BJ (cell line): Measurements from ENCODE around the gene CEP164. TPM values are rescaled to one million over a fixed set of nuclear protein-coding genes. Genes with fewer than 3 reads are reported as not detected.
"Not testable (repeated sequence)": the region's sequence is repeated elsewhere in the genome, so short reads cannot be mapped to it uniquely, and the experiment has no call there.

ENCODE experiments used
- CTCF ChIA-PET: fragments of 350-600 bp; formaldehyde crosslinking; extraction: SDS; loops from one replicate; lab custom pipeline; 2021; ENCODE audit warnings: antibody characterized with exemption, inconsistent platforms; lab: Yijun Ruan, JAX
- POLR2A ChIA-PET: fragments of 300-600 bp; sonication (Branson Sonifier 250); formaldehyde crosslinking; extraction: SDS; loops from one replicate; lab custom pipeline; 2021; ENCODE audit warnings: antibody characterized with exemption; lab: Charles Lee
- DNase-seq: peaks from one replicate; pipeline ENCODE4 v3.0.0-alpha.2; 2011; ENCODE audit warnings: low read depth
- H3K27me3 ChIP-seq: 2 replicates; pipeline ENCODE4 v1.6.0; 2011; ENCODE audit warnings: low read length; ENCODE audit not compliant: control insufficient read depth, insufficient read depth
- H3K36me3 ChIP-seq: 2 replicates; pipeline ENCODE4 v1.5.1; 2011; ENCODE audit warnings: low read length; ENCODE audit not compliant: control insufficient read depth, insufficient read depth
- H3K4me3 ChIP-seq: 2 replicates; pipeline ENCODE4 v1.5.1; 2011; ENCODE audit warnings: low read depth, mild to moderate bottlenecking, control low read depth, low read length
- polyA plus RNA-seq: library from polyadenylated mRNA; depleted of rRNA; stranded (reverse); fragments of >200 nt; gene quantifications from 2 replicates; pipeline ENCODE4 v1.2.3, GENCODE V29; 2011
- TF ChIP-seq, protein P1 (sequence below): IDR thresholded peaks from 2 replicates; pipeline ENCODE4 v1.5.1; 2011; ENCODE audit warnings: low read depth, mild to moderate bottlenecking, control low read depth, inconsistent platforms, low read length, moderate library complexity; ENCODE audit not compliant: insufficient read depth

CEP164 gene
- polyA plus RNA-seq, 1 experiment, result 27.4 TPM

DNA sequence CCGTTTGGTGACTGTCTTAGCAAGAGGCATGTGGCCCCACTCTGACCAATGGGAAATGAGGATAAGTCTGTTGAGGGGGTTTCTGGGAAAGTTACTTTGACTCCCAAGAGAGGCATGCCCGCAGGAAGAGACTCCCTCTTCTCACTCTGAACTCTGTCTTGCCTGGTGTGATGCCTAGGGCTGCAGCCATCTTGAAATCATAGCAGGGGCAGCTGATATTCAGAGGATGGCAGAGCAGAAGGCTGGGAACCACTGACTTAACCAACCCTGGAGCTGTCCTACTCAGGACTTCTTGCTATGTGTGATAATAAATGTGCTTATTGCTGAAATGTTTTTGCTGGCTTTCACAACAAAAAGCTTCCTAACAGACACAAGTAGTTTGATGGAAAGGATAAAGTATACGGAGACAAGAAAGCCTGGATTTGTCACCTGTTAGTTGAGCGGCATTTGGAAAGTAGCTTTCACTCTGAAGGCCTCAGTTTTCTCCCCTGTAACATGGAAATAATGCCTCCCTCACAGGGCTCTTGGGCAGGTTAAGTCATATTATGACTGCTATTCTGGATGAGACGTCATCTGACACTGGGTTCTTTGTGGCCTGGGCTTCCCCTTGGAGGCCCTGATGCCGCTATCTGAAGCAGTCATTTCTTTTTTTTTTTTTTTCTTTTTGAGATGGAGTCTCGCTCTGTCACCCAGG lies 128.5 kb downstream of the CEP164 start:
- peaks cover 2% of the 10 kb centered on the region for H3K27me3 ChIP-seq
- CTCF ChIA-PET, result interaction anchor here (2.4 kb wide), 1 partner anchor 30 kb away, joined by 7 read pairs; no protein-coding TSS in a partner anchor
- TF ChIP-seq, protein P1, sequence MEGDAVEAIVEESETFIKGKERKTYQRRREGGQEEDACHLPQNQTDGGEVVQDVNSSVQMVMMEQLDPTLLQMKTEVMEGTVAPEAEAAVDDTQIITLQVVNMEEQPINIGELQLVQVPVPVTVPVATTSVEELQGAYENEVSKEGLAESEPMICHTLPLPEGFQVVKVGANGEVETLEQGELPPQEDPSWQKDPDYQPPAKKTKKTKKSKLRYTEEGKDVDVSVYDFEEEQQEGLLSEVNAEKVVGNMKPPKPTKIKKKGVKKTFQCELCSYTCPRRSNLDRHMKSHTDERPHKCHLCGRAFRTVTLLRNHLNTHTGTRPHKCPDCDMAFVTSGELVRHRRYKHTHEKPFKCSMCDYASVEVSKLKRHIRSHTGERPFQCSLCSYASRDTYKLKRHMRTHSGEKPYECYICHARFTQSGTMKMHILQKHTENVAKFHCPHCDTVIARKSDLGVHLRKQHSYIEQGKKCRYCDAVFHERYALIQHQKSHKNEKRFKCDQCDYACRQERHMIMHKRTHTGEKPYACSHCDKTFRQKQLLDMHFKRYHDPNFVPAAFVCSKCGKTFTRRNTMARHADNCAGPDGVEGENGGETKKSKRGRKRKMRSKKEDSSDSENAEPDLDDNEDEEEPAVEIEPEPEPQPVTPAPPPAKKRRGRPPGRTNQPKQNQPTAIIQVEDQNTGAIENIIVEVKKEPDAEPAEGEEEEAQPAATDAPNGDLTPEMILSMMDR, result no peak
- POLR2A ChIA-PET, result no interaction called here
- no peaks in the 10 kb centered on the region for H3K36me3 ChIP-seq
- H3K4me3 ChIP-seq, result no peak overlapping the region
- DNase-seq, result no peak

DNA sequence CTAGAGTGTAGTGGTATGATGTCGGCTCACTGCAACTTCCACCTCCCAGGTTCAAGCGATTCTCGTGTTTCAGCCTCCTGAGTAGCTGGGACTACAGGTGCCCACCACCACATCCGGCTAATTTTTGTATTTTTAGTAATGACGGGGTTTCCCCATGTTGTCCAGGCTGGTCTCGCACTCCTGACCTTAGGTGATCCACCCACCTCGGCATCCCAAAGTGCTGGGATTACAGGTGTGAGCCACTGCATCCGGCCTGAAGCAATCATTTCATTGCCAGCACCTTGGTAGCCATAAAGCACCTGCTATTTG lies 129.0 kb downstream of the CEP164 start:
- H3K27me3 ChIP-seq, H3K36me3 ChIP-seq, DNase-seq, POLR2A ChIA-PET, H3K4me3 ChIP-seq: not testable (repeated sequence)
- CTCF ChIA-PET, result interaction anchor here (2.4 kb wide), 1 partner anchor 30 kb away, joined by 7 read pairs; no protein-coding TSS in a partner anchor

DNA sequence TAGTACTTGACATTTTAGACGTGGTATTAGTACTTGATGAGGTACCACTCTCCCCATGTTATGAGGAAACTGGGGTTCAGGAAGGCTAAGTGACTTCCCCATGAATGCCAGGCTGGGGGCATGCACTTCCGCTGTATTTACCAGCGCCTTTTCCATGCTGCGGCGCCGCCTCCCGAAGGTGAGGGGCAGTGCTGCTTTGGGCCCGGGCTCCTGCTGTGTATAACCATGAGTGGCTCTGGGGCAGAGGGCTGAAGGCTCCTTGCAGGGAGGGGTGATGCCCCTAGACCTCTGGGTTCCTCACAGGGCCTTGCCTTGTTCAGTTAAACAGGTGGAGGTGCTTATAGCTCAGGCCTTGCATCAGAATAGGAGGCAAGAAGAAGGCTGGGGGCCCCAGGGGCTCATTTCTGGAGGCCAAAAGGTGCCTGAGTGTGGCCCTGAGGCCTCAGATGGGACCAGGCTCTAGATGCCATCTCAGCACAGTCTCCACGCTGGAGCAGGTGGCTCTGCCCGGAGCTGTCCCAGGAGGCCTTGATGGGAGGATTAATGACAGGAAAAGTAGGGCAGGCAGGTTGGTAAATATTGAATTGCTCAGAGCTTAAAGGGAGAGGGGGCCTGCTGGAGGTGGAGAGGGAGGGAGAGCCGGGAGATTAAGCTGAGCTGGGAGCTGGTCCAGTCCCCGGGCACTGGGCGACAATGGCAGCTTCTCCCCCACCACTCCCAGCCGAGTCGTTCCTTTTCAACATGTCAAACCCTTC lies 129.6 kb downstream of the CEP164 start:
- no peak overlapping the region for H3K4me3 ChIP-seq
- peaks cover 2% of the 10 kb centered on the region for H3K27me3 ChIP-seq
- CTCF ChIA-PET, result interaction anchor here (1.1 kb wide), 1 partner anchor 31 kb away, joined by 3 read pairs; no protein-coding TSS in a partner anchor
- POLR2A ChIA-PET, result no interaction called here
- TF ChIP-seq, protein P1, result no peak
- no peaks in the 10 kb centered on the region for H3K36me3 ChIP-seq
- DNase-seq, result no peak

DNA sequence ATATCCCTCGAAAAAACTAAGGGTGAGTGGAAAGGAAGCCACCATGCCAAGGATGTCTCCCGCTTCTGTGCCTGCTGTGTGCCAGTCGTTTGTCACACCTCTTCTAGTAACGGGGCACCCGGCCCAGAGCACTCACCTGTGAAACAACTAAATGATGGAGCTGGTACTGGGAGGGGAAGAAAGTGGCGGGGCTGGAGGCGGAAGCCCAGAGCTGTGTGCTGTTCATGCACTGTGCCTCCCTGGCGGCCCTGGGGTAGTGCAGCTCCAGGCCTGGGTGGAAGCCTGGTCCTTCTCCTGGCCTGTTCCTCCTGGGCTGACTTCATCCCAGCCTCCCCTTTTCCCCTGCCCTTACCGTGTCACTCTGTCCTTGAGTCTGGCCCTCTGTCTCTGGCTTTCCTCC lies 130.2 kb downstream of the CEP164 start:
- TF ChIP-seq, protein P1, result no peak
- Histone ChIP-seq H3K4me3 (no peak overlapping the region), H3K36me3 (no peaks in the 10 kb centered on the region), H3K27me3 (peaks cover 2% of the 10 kb centered on the region)
- ChIA-PET CTCF (interaction anchor here (1.1 kb wide), 1 partner anchor 32 kb away, joined by 3 read pairs; no protein-coding TSS in a partner anchor), POLR2A (no interaction called here)
- no peak for DNase-seq

DNA sequence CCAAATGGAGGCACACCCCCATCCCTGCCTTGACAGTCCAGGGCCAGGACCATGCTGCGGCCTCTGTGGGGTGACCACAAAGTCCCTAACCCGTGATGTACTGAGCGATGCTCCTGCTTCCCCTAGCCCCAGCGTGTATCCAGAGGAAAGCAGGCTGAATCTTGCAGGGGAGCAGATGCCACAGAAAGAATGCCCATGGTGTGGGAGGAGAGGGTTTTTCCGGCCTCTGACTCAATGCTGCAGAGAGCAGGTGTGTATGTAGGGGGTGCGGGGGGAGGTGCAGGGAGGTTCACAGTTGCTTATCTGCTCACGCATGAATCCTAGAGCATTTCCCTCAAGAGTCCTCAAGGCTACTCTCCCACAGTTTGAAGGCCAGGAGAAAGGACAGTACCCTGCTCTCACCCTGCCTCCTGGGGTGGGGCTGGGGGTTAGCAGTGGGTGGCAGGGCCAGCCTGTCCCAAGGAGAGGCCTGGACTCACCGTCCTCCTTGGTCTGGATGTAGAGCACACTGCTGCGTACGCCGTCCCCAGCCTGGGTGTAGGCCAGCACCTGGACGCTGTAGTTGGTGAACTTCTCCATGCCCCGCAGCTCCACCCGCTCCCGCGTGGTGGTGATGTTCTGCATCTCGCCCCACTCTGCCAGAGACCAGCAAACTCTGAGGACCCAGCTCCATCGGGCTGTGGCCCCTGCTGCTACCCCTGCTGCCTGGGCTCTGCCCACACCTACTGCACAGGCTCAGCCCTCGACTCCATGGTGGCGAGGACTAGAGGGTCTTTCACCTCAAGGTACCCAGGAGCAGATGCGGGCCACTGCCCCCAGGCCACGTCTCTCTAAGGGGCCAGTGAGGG lies 130.8 kb downstream of the CEP164 start:
- Histone ChIP-seq H3K36me3 (no peaks in the 10 kb centered on the region), H3K27me3 (peaks cover 2% of the 10 kb centered on the region), H3K4me3 (no peak overlapping the region)
- TF ChIP-seq, protein P1, result no peak
- ChIA-PET POLR2A (no interaction called here), CTCF (interaction anchor here (1.1 kb wide), 1 partner anchor 32 kb away, joined by 3 read pairs; no protein-coding TSS in a partner anchor)
- no peak for DNase-seq
